ENCODE data around the gene BEGAIN. TPM values are rescaled to one million over a fixed set of nuclear protein-coding genes. Genes with fewer than 3 reads are reported as not detected.

The BEGAIN gene
- total and polyA plus RNA-seq, 12 donors = 0.39 to 59.0 (median 2.7) TPM

- H3K9me3 ChIP-seq (replicated peaks in 1 of 3) = no peaks in the 10 kb centered on the region
- H3K4me1 ChIP-seq (replicated peaks in 1 of 2) = peaks cover 0 to 6% of the 10 kb centered on the region in 2 donors
- H3K36me3 ChIP-seq (replicated peaks in 1 of 2) = no peaks in the 10 kb centered on the region
- H3K27me3 ChIP-seq = peaks cover 13% of the 10 kb centered on the region
- WGBS, 4 donors = 52 to 73% (median 65%) methylated on average over 1 to 3 of the region's 3 CpGs
- H3K4me3 ChIP-seq = no peak overlapping the region
- TF ChIP-seq CTCF (IDR thresholded peaks at IDR 0.05) (no peak), POLR2A (IDR thresholded peaks at IDR 0.05) (no peak)
- H3K27ac ChIP-seq = no peak overlapping the region
- DNase-seq = no peak
- intact Hi-C loops (cut with DNase I) = no loop called here
Observed at GRCh38 chr14:100572543-100572942, 14.7 kb downstream of the BEGAIN start.

GRCh38 chr14:100571837-100572236 is 15.4 kb downstream of the BEGAIN start:
- intact Hi-C loops (cut with DNase I) = no loop called here
- Histone ChIP-seq H3K9me3 (replicated peaks in 1 of 3) (no peaks in the 10 kb centered on the region), H3K27me3 (peaks cover 20% of the 10 kb centered on the region), H3K36me3 (replicated peaks in 1 of 2) (no peaks in the 10 kb centered on the region), H3K4me3 (no peak overlapping the region), H3K27ac (no peak overlapping the region), H3K4me1 (replicated peaks in 1 of 2) (peaks cover 0 to 6% of the 10 kb centered on the region in 2 donors)
- 82 to 91% (median 87%) methylated on average over 5 to 16 of the region's 16 CpGs for WGBS, 4 donors
- no peak for DNase-seq
- TF ChIP-seq POLR2A (IDR thresholded peaks at IDR 0.05) = no peak
- TF ChIP-seq CTCF (IDR thresholded peaks at IDR 0.05) = no peak

- TF ChIP-seq POLR2A (IDR thresholded peaks at IDR 0.05) = no peak
- TF ChIP-seq CTCF (IDR thresholded peaks at IDR 0.05) = no peak
- H3K36me3 ChIP-seq (replicated peaks in 1 of 2) = no peaks in the 10 kb centered on the region
- no peaks in the 10 kb centered on the region for H3K9me3 ChIP-seq (replicated peaks in 1 of 3)
- H3K4me1 ChIP-seq (replicated peaks in 1 of 2) = peaks cover 0 to 6% of the 10 kb centered on the region in 2 donors
- intact Hi-C loops (cut with DNase I) = no loop called here
- no peak overlapping the region for H3K27ac ChIP-seq
- DNase-seq = no peak
- 84 to 93% (median 86%) methylated on average over 19 to 23 of the region's 23 CpGs for WGBS, 4 donors
- H3K27me3 ChIP-seq = peaks cover 24% of the 10 kb centered on the region
- no peak overlapping the region for H3K4me3 ChIP-seq
Observed at GRCh38 chr14:100570726-100571454, 16.3 kb downstream of the BEGAIN start.

- Histone ChIP-seq H3K27me3 (peaks cover 24% of the 10 kb centered on the region), H3K4me3 (no peak overlapping the region), H3K4me1 (replicated peaks in 1 of 2) (peaks cover 0 to 6% of the 10 kb centered on the region in 2 donors), H3K27ac (no peak overlapping the region), H3K9me3 (replicated peaks in 1 of 3) (no peaks in the 10 kb centered on the region), H3K36me3 (replicated peaks in 1 of 2) (no peaks in the 10 kb centered on the region)
- 57 to 68% (median 61%) methylated on average over 10 to 14 of the region's 14 CpGs for WGBS, 4 donors
- intact Hi-C loops (cut with DNase I) = no loop called here
- no peak for DNase-seq
- TF ChIP-seq CTCF (IDR thresholded peaks at IDR 0.05) = no peak
- no peak for TF ChIP-seq POLR2A (IDR thresholded peaks at IDR 0.05)
Observed at GRCh38 chr14:100569734-100570286, 17.4 kb downstream of the BEGAIN start.

Data from adrenal gland (tissue), 12 donors.